Gastroesophageal sphincter (tissue), 4 donors: ENCODE results near the gene IER3IP1. TPM values are rescaled to one million over a fixed set of nuclear protein-coding genes. Genes with fewer than 3 reads are reported as not detected.
A peak's percentile ranks its signal among the peaks of the same experiment; 100 is the strongest.

ENCODE experiments used
- ATAC-seq: fragments of 150-250 bp; one replicate; pipeline ENCODE4 v1.9.1; 2016; ENCODE audit warnings: mild to moderate bottlenecking, moderate library complexity
- H3K27ac ChIP-seq, 4 donors: fragments of 200-600 bp; sonication (generic) in 3 of 4; 1 replicate in 3 of 4; 2 replicates in 1 of 4; pipeline ENCODE4 v1.5.1; 2016 to 2019
- H3K27me3 ChIP-seq: fragments of 200-600 bp; sonication (generic); one replicate; pipeline ENCODE4 v1.5.1; 2019
- H3K36me3 ChIP-seq, 2 donors: fragments of 200-600 bp; sonication (generic); one replicate each; pipeline ENCODE4 v1.5.1; 2019; ENCODE audit warnings: control low read depth in 1 of 2
- H3K4me1 ChIP-seq, 3 donors: fragments of 200-600 bp; sonication (generic); 1 replicate in 2 of 3; 2 replicates in 1 of 3; pipeline ENCODE4 v1.5.1; 2016 to 2019; ENCODE audit warnings: control low read depth in 2 of 3
- H3K4me3 ChIP-seq, 2 donors: fragments of 200-600 bp; sonication (generic); one replicate each; pipeline ENCODE4 v1.5.1; 2019; ENCODE audit warnings: mild to moderate bottlenecking in 1 of 2, moderate library complexity in 1 of 2
- H3K9me3 ChIP-seq, 3 donors: fragments of 200-600 bp; sonication (generic); one replicate each; pipeline ENCODE4 v1.5.1; 2017 to 2019; ENCODE audit warnings: control low read depth in 2 of 3
- EP300 ChIP-seq: sonication (generic); formaldehyde crosslinking; IDR thresholded peaks from one replicate; pipeline ENCODE4 v1.6.1; 2017; ENCODE audit warnings: antibody characterized with exemption, mild to moderate bottlenecking
- POLR2A ChIP-seq, 2 donors: fragments of 450-650 bp; IDR thresholded peaks; one replicate each; pipeline ENCODE4 v1.6.1; 2017; ENCODE audit warnings: antibody characterized with exemption in 2 of 2, mild to moderate bottlenecking in 2 of 2, moderate library complexity in 1 of 2
- POLR2AphosphoS5 ChIP-seq: sonication (generic); formaldehyde crosslinking; IDR thresholded peaks from one replicate; pipeline ENCODE4 v1.6.1; 2017; ENCODE audit warnings: antibody characterized with exemption
- WGBS, 2 donors: methylation state at CpG; one replicate each; pipeline ENCODE4 v1.1.5; 2018; ENCODE audit warnings: low coverage in 1 of 2; 5-methylcytosine and 5-hydroxymethylcytosine counted together
- total RNA-seq, 4 donors: library from RNA; depleted of rRNA; stranded (reverse); fragments of >200 nt; gene quantifications; one replicate each; pipeline ENCODE4 v1.1.0, GENCODE V29; 2016
- TF ChIP-seq, protein P1 (sequence below), 4 experiments: fragments of 200-600 bp in 2 of 4; fragments of 450-650 bp in 2 of 4; sonication (generic) in 1 of 4; IDR thresholded peaks; one replicate each; pipeline ENCODE4 v1.5.1; 2017 to 2019; ENCODE audit warnings: antibody characterized with exemption in 4 of 4, mild to moderate bottlenecking in 2 of 4, moderate library complexity in 2 of 4

IER3IP1 gene
- total RNA-seq, 4 donors from 2014 or later: 7.1 to 13.8 (median 10.5) TPM

- Histone ChIP-seq H3K36me3 (no peaks in the 10 kb centered on the region), H3K4me3 (peak overlapping the region; percentile 87 to 99), H3K27me3 (no peaks in the 10 kb centered on the region), H3K9me3 (no peaks in the 10 kb centered on the region), H3K4me1 (peaks cover 0 to 39% (median 13%) of the 10 kb centered on the region in 3 donors), H3K27ac (no peak overlapping the region)
- TF ChIP-seq EP300 (no peak), POLR2AphosphoS5 (no peak), POLR2A (IDR thresholded peaks at IDR 0.05) (no peak)
- TF ChIP-seq, protein P1, sequence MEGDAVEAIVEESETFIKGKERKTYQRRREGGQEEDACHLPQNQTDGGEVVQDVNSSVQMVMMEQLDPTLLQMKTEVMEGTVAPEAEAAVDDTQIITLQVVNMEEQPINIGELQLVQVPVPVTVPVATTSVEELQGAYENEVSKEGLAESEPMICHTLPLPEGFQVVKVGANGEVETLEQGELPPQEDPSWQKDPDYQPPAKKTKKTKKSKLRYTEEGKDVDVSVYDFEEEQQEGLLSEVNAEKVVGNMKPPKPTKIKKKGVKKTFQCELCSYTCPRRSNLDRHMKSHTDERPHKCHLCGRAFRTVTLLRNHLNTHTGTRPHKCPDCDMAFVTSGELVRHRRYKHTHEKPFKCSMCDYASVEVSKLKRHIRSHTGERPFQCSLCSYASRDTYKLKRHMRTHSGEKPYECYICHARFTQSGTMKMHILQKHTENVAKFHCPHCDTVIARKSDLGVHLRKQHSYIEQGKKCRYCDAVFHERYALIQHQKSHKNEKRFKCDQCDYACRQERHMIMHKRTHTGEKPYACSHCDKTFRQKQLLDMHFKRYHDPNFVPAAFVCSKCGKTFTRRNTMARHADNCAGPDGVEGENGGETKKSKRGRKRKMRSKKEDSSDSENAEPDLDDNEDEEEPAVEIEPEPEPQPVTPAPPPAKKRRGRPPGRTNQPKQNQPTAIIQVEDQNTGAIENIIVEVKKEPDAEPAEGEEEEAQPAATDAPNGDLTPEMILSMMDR (IDR thresholded peaks at IDR 0.05): no peak
- 65 to 72% methylated on average over 11 of the region's 13 CpGs for WGBS, 2 donors
- no peak for ATAC-seq
These were observed 1.5 kb downstream of the IER3IP1 start for GRCh38 chr18:47174545-47175116.

GRCh38 chr18:47172476-47172875, 3.7 kb downstream of the IER3IP1 start:
- ATAC-seq: no peak
- Histone ChIP-seq H3K4me3 (no peak overlapping the region), H3K4me1 (peaks cover 0 to 39% (median 13%) of the 10 kb centered on the region in 3 donors), H3K27ac (no peak overlapping the region), H3K36me3 (no peaks in the 10 kb centered on the region), H3K9me3 (no peaks in the 10 kb centered on the region), H3K27me3 (no peaks in the 10 kb centered on the region)
- WGBS, 2 donors: 52 to 64% methylated on average over 2 of the region's 2 CpGs
- TF ChIP-seq POLR2AphosphoS5 (no peak), POLR2A (IDR thresholded peaks at IDR 0.05) (no peak), EP300 (no peak)
- TF ChIP-seq, protein P1 (IDR thresholded peaks at IDR 0.05): no peak

- TF ChIP-seq, protein P1 (IDR thresholded peaks at IDR 0.05): no peak
- no peak for TF ChIP-seq POLR2AphosphoS5
- no peak for TF ChIP-seq POLR2A (IDR thresholded peaks at IDR 0.05)
- TF ChIP-seq EP300: no peak
- Histone ChIP-seq H3K27ac (no peak overlapping the region), H3K36me3 (no peaks in the 10 kb centered on the region), H3K27me3 (no peaks in the 10 kb centered on the region), H3K9me3 (no peaks in the 10 kb centered on the region), H3K4me3 (no peak overlapping the region), H3K4me1 (peaks cover 0 to 48% (median under 1%) of the 10 kb centered on the region in 3 donors)
- WGBS, 2 donors: 73 to 86% methylated on average over 1 of the region's 1 CpG
- no peak for ATAC-seq
These were observed 7.3 kb downstream of the IER3IP1 start for GRCh38 chr18:47168913-47169312.

DNA sequence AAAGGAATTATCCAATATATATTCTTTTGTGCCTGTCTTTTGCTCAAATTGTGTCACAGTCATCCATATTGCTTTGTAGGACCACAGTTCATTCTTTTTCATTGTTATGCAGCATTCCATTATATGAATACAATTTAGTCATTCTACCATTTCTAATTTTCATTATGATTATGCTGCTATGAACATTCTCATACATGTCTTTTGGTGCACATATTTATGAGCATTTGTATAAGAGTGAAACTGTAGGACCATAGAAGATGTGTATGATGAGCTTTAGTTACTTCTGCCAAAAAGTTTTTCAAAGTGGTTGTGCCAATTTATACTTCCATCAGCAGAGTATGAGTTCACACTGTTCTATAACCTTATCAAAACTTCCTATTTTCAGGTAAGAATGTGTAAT, 7.7 kb downstream of the IER3IP1 start:
- Histone ChIP-seq H3K27ac (no peak overlapping the region), H3K36me3 (no peaks in the 10 kb centered on the region), H3K4me1 (peaks cover 0 to 44% (median 0%) of the 10 kb centered on the region in 3 donors), H3K9me3 (no peaks in the 10 kb centered on the region), H3K27me3 (no peaks in the 10 kb centered on the region), H3K4me3 (no peak overlapping the region)
- no peak for TF ChIP-seq EP300
- ATAC-seq: no peak

DNA sequence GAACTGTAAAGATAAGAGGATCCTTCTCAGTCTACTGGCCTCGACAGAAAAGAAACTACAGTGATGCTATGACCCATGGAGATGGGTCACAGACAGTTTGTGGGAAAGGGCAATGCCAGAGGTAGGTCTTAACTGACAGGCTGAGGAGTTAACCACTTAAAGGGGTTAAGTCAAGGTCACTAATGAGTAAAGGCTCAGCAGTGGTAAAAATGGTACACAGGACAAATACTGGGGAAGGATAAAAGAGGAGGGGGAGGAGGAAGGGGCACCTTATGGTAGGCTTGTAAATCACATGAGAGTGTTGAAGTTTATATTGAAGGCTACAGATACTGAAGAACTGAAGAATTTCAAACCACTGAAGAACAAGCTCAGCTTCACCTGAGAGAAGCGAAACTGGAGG, 9.9 kb downstream of the IER3IP1 start:
- 74 to 79% methylated on average over 2 of the region's 2 CpGs for WGBS, 2 donors
- ATAC-seq: no peak
- Histone ChIP-seq H3K36me3 (no peaks in the 10 kb centered on the region), H3K27me3 (no peaks in the 10 kb centered on the region), H3K27ac (no peak overlapping the region), H3K4me1 (peaks cover 0 to 28% (median 0%) of the 10 kb centered on the region in 3 donors), H3K9me3 (no peaks in the 10 kb centered on the region), H3K4me3 (no peak overlapping the region)
- TF ChIP-seq POLR2AphosphoS5 (no peak), EP300 (no peak), POLR2A (IDR thresholded peaks at IDR 0.05) (no peak)
- TF ChIP-seq, protein P1 (IDR thresholded peaks at IDR 0.05): no peak
